SK-N-SH (cell line): Measurements from ENCODE around the gene NIPA2.

Experiments
- CHD2 ChIP-seq: fragments of 150-350 bp; IDR thresholded peaks from 2 replicates; pipeline ENCODE4 v1.6.1; 2018; ENCODE audit warnings: low read length; ENCODE audit not compliant: partially characterized antibody
- EZH2phosphoT487 ChIP-seq: fragments of 200-600 bp; sonication (generic); IDR thresholded peaks from 2 replicates; pipeline ENCODE4 v1.6.1; 2017; ENCODE audit warnings: low read depth, mixed run types, mild to moderate bottlenecking, antibody characterized with exemption, moderate library complexity, borderline replicate concordance
- MAX ChIP-seq: IDR thresholded peaks from 2 replicates; pipeline ENCODE4 v1.4.0; 2012; ENCODE audit warnings: low read depth
- NRF1 ChIP-seq: IDR thresholded peaks from 2 replicates; pipeline ENCODE4 v1.6.1; 2012; ENCODE audit warnings: low read depth, mild to moderate bottlenecking, low read length
- RAD21 ChIP-seq: IDR thresholded peaks from 2 replicates; pipeline ENCODE4 v1.6.1; 2012; ENCODE audit warnings: mild to moderate bottlenecking, low read length
- REST ChIP-seq: IDR thresholded peaks from 2 replicates; pipeline ENCODE4 v1.6.1; 2012; ENCODE audit warnings: mild to moderate bottlenecking, low read depth, low read length, moderate library complexity
- SIN3A ChIP-seq: IDR thresholded peaks from 2 replicates; pipeline ENCODE4 v1.6.1; 2012; ENCODE audit warnings: low read depth, mild to moderate bottlenecking, low read length, moderate library complexity, borderline replicate concordance
- SMC3 ChIP-seq: IDR thresholded peaks from 2 replicates; pipeline ENCODE4 v1.6.1; 2012; ENCODE audit warnings: low read depth, low read length, improper control_type of control experiment
- TAF1 ChIP-seq: IDR thresholded peaks from 2 replicates; pipeline ENCODE4 v1.6.1; 2012; ENCODE audit warnings: low read depth, mild to moderate bottlenecking, low read length, moderate library complexity, borderline replicate concordance
- YY1 ChIP-seq: IDR thresholded peaks from 2 replicates; pipeline ENCODE4 v1.4.0; 2012; ENCODE audit warnings: low read depth, mild to moderate bottlenecking
- TF ChIP-seq, protein P1 (sequence below): fragments of 200-600 bp; sonication (generic); IDR thresholded peaks from 2 replicates; pipeline ENCODE4 v1.6.1; 2017; ENCODE audit warnings: antibody characterized with exemption, mild to moderate bottlenecking, moderate library complexity
- TF ChIP-seq, protein P2 (sequence below): IDR thresholded peaks from 2 replicates; pipeline ENCODE4 v1.4.0; 2012; ENCODE audit warnings: low read depth, borderline replicate concordance

DNA sequence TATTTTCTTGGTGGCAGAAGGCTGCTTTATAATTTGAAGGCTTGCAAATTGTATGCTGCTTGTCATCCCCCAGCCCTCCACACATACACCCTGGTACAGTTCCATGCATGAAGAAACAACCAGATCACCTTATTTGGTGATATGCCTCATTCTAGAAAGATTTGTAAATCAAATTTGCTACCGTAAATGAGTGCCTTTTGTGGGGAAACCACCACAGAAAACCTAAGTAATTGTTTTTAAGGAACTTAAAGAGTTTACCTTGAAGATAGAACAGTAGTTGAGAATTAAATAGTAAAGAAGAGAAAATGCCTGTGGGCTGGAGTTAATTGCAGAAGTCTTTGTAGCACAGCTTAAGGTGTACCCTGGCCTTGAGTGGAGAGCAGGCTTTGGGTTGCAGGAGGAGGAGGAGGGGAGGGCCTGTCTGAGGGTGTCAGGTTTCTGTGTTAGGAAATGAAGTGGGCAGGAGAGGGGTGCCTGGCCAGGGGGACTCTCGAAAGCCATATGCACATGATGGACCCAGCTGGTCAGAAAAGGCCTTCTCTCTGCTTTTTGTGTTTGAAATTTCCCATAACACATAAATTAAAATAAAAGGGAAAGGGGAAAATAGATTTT, 6.9 kb downstream of the NIPA2 start:
- TF ChIP-seq, protein P1, sequence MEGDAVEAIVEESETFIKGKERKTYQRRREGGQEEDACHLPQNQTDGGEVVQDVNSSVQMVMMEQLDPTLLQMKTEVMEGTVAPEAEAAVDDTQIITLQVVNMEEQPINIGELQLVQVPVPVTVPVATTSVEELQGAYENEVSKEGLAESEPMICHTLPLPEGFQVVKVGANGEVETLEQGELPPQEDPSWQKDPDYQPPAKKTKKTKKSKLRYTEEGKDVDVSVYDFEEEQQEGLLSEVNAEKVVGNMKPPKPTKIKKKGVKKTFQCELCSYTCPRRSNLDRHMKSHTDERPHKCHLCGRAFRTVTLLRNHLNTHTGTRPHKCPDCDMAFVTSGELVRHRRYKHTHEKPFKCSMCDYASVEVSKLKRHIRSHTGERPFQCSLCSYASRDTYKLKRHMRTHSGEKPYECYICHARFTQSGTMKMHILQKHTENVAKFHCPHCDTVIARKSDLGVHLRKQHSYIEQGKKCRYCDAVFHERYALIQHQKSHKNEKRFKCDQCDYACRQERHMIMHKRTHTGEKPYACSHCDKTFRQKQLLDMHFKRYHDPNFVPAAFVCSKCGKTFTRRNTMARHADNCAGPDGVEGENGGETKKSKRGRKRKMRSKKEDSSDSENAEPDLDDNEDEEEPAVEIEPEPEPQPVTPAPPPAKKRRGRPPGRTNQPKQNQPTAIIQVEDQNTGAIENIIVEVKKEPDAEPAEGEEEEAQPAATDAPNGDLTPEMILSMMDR, result no peak
- TF ChIP-seq, protein P2, sequence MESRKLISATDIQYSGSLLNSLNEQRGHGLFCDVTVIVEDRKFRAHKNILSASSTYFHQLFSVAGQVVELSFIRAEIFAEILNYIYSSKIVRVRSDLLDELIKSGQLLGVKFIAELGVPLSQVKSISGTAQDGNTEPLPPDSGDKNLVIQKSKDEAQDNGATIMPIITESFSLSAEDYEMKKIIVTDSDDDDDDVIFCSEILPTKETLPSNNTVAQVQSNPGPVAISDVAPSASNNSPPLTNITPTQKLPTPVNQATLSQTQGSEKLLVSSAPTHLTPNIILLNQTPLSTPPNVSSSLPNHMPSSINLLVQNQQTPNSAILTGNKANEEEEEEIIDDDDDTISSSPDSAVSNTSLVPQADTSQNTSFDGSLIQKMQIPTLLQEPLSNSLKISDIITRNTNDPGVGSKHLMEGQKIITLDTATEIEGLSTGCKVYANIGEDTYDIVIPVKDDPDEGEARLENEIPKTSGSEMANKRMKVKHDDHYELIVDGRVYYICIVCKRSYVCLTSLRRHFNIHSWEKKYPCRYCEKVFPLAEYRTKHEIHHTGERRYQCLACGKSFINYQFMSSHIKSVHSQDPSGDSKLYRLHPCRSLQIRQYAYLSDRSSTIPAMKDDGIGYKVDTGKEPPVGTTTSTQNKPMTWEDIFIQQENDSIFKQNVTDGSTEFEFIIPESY, result no peak
- TF ChIP-seq TAF1 (no peak), YY1 (no peak), CHD2 (no peak), NRF1 (no peak), SMC3 (no peak), RAD21 (no peak), SIN3A (no peak), MAX (no peak), EZH2phosphoT487 (no peak), REST (no peak)
